SK-N-SH treated with all-trans-retinoic acid at 6 μM for 48 hours (cell line): ENCODE data around the gene NTNG1.

Experiments used
- ATAC-seq: fragments of 200-7000 bp; cut with Tn5 transposase; 3 replicates; pipeline ENCODE4 v1.9.1; 2020; ENCODE audit warnings: mild to moderate bottlenecking, moderate library complexity
- ARNTL ChIP-seq: fragments of 450-650 bp; formaldehyde crosslinking; IDR thresholded peaks from 2 replicates; pipeline ENCODE4 v1.5.0; 2020; ENCODE audit warnings: low read depth, mild to moderate bottlenecking, moderate library complexity, borderline replicate concordance
- BACH2 ChIP-seq: fragments of 250-450 bp; sonication (Bioruptor Pico); IDR thresholded peaks from 2 replicates; pipeline ENCODE4 v1.9.0; 2021; ENCODE audit warnings: mild to moderate bottlenecking, borderline replicate concordance
- CREB5 ChIP-seq: fragments of 250-450 bp; sonication (Bioruptor Pico); IDR thresholded peaks from 2 replicates; pipeline ENCODE4 v1.5.1; 2020; ENCODE audit warnings: low read depth, mild to moderate bottlenecking, moderate library complexity
- CSDC2 ChIP-seq: fragments of 250-450 bp; sonication (Bioruptor Pico); IDR thresholded peaks from 2 replicates; pipeline ENCODE4 v1.5.0; 2020; ENCODE audit warnings: mild to moderate bottlenecking, moderate library complexity
- CSRNP3 ChIP-seq: fragments of 250-450 bp; sonication (Bioruptor Pico); IDR thresholded peaks from 2 replicates; pipeline ENCODE4 v1.5.1; 2021; ENCODE audit warnings: mild to moderate bottlenecking, moderate library complexity
- ESRRG ChIP-seq: fragments of 250-450 bp; sonication (Bioruptor Pico); IDR thresholded peaks from 2 replicates; pipeline ENCODE4 v1.6.1; 2021; ENCODE audit warnings: mild to moderate bottlenecking
- GLIS3 ChIP-seq: fragments of 250-450 bp; sonication (Bioruptor Pico); IDR thresholded peaks from 2 replicates; pipeline ENCODE4 v1.5.0; 2020; ENCODE audit warnings: mild to moderate bottlenecking, moderate library complexity
- ISL1 ChIP-seq: fragments of 250-450 bp; sonication (Bioruptor Pico); IDR thresholded peaks from 2 replicates; pipeline ENCODE4 v2.1.2; 2022; ENCODE audit warnings: mild to moderate bottlenecking, moderate library complexity
- OSR1 ChIP-seq: fragments of 250-450 bp; sonication (Bioruptor Pico); IDR thresholded peaks from 2 replicates; pipeline ENCODE4 v1.8.0; 2022; ENCODE audit warnings: moderate library complexity, mild to moderate bottlenecking, inconsistent platforms
- PATZ1 ChIP-seq: fragments of 250-450 bp; sonication (Bioruptor Pico); IDR thresholded peaks from 2 replicates; pipeline ENCODE4 v1.8.0; 2020; ENCODE audit warnings: mild to moderate bottlenecking, moderate library complexity, borderline replicate concordance
- POU6F1 ChIP-seq: fragments of 250-450 bp; sonication (Bioruptor Pico); IDR thresholded peaks from 2 replicates; pipeline ENCODE4 v1.8.0; 2021; ENCODE audit warnings: low read depth, mild to moderate bottlenecking, moderate library complexity, borderline replicate concordance
- PPARA ChIP-seq: fragments of 250-450 bp; sonication (Bioruptor Pico); IDR thresholded peaks from 2 replicates; pipeline ENCODE4 v1.5.0; 2020; ENCODE audit warnings: mild to moderate bottlenecking, borderline replicate concordance
- RARB ChIP-seq: fragments of 250-450 bp; sonication (Bioruptor Pico); IDR thresholded peaks from 2 replicates; pipeline ENCODE4 v1.8.0; 2021; ENCODE audit warnings: mild to moderate bottlenecking, moderate library complexity
- SNAI2 ChIP-seq: fragments of 250-450 bp; sonication (Bioruptor Pico); IDR thresholded peaks from 2 replicates; pipeline ENCODE4 v1.5.0; 2020; ENCODE audit warnings: mild to moderate bottlenecking, moderate library complexity
- TCF4 ChIP-seq: fragments of 250-450 bp; sonication (Bioruptor Pico); IDR thresholded peaks from 2 replicates; pipeline ENCODE4 v1.8.0; 2021; ENCODE audit warnings: mild to moderate bottlenecking, moderate library complexity, borderline replicate concordance
- ZC3H10 ChIP-seq: fragments of 250-450 bp; sonication (Bioruptor Pico); IDR thresholded peaks from 2 replicates; pipeline ENCODE4 v1.5.1; 2021; ENCODE audit warnings: mild to moderate bottlenecking, moderate library complexity
- ZFP3 ChIP-seq: fragments of 250-450 bp; sonication (Bioruptor Pico); IDR thresholded peaks from 2 replicates; pipeline ENCODE4 v1.5.0; 2020; ENCODE audit warnings: mild to moderate bottlenecking, moderate library complexity
- ZFP30 ChIP-seq: fragments of 450-650 bp; formaldehyde crosslinking; IDR thresholded peaks from 2 replicates; pipeline ENCODE4 v1.5.0; 2022; ENCODE audit warnings: mild to moderate bottlenecking, moderate library complexity
- ZNF565 ChIP-seq: fragments of 450-650 bp; formaldehyde crosslinking; conservative IDR thresholded peaks from 2 replicates; pipeline ENCODE4 v1.5.0; 2020; ENCODE audit warnings: low read depth, mild to moderate bottlenecking, moderate library complexity
- ZNF70 ChIP-seq: fragments of 450-650 bp; formaldehyde crosslinking; IDR thresholded peaks from 2 replicates; pipeline ENCODE4 v1.5.0; 2020; ENCODE audit warnings: mild to moderate bottlenecking, moderate library complexity
- ZNF8 ChIP-seq: fragments of 450-650 bp; formaldehyde crosslinking; IDR thresholded peaks from 2 replicates; pipeline ENCODE4 v1.5.0; 2020; ENCODE audit warnings: mild to moderate bottlenecking, moderate library complexity
- TF ChIP-seq, protein P1 (sequence below): fragments of 250-450 bp; sonication (Bioruptor Pico); IDR thresholded peaks from 2 replicates; pipeline ENCODE4 v1.5.0; 2020; ENCODE audit warnings: mild to moderate bottlenecking, moderate library complexity

NTNG1 gene

GRCh38 chr1:107467811-107468210, 327.0 kb downstream of the NTNG1 start (continued):
- no peak for TF ChIP-seq PATZ1
- no peak for TF ChIP-seq GLIS3 (CRISPR knock-in tag)
- no peak for TF ChIP-seq ZNF8 (CRISPR knock-in tag)

DNA sequence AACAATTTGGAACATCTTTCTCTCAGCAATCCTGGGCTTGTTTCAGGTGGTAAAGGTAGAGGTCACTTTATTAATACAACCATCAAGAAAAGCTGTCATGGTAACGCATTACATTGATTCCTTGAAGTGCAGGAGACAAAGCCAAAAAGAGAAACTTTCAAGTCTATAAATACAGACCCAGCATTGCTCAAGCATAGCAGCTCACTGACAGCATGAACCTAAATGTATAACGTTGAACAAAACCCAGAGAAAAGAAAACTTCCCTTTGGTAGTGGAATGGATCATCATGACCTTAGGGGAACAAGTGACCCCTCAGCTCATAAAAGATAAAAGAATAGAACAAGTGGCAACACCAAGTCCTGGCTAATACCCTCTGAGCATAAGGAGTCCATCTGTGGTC, 332.2 kb downstream of the NTNG1 start:
- TF ChIP-seq ZNF70 = no peak
- no peak for TF ChIP-seq CSRNP3 (CRISPR knock-in tag)
- no peak for TF ChIP-seq OSR1 (CRISPR knock-in tag)
- no peak for TF ChIP-seq RARB (CRISPR knock-in tag)
- no peak for TF ChIP-seq PPARA (CRISPR knock-in tag)
- TF ChIP-seq ESRRG (CRISPR knock-in tag) = no peak
- no peak for TF ChIP-seq ZNF565 (CRISPR knock-in tag)
- no peak for TF ChIP-seq SNAI2 (CRISPR knock-in tag)
- TF ChIP-seq, protein P1, sequence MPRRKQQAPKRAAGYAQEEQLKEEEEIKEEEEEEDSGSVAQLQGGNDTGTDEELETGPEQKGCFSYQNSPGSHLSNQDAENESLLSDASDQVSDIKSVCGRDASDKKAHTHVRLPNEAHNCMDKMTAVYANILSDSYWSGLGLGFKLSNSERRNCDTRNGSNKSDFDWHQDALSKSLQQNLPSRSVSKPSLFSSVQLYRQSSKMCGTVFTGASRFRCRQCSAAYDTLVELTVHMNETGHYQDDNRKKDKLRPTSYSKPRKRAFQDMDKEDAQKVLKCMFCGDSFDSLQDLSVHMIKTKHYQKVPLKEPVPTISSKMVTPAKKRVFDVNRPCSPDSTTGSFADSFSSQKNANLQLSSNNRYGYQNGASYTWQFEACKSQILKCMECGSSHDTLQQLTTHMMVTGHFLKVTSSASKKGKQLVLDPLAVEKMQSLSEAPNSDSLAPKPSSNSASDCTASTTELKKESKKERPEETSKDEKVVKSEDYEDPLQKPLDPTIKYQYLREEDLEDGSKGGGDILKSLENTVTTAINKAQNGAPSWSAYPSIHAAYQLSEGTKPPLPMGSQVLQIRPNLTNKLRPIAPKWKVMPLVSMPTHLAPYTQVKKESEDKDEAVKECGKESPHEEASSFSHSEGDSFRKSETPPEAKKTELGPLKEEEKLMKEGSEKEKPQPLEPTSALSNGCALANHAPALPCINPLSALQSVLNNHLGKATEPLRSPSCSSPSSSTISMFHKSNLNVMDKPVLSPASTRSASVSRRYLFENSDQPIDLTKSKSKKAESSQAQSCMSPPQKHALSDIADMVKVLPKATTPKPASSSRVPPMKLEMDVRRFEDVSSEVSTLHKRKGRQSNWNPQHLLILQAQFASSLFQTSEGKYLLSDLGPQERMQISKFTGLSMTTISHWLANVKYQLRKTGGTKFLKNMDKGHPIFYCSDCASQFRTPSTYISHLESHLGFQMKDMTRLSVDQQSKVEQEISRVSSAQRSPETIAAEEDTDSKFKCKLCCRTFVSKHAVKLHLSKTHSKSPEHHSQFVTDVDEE = no peak
- TF ChIP-seq ZFP3 (CRISPR knock-in tag) = no peak
- no peak for TF ChIP-seq CSDC2 (CRISPR knock-in tag)
- TF ChIP-seq CREB5 (CRISPR knock-in tag) = no peak
- TF ChIP-seq BACH2 (CRISPR knock-in tag) = no peak
- TF ChIP-seq TCF4 = no peak
- TF ChIP-seq ZFP30 = no peak
- no peak for TF ChIP-seq ARNTL
- no peak for ATAC-seq

GRCh38 chr1:107474877-107475612, 334.2 kb downstream of the NTNG1 start:
- TF ChIP-seq GLIS3 (CRISPR knock-in tag) = no peak

DNA sequence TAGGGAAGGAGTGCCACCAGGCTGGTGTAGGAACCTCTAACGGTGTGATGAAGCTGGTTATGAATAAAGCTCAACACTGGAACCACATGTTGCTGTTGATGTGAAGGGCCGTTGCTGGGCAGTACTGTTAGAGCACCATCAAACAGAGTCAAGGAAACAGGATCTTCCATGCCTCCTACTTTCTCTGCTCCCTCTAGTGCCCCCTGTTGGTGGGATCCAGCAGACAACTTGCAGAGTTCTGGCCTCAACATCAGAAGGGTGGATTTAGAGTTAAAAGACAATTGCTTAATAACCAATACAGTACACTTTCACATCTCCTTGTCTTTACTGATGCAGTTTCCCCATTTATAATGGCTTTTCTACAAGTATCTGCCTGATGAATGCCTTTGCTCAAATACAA, 336.4 kb downstream of the NTNG1 start:
- ATAC-seq = no peak
- TF ChIP-seq SNAI2 (CRISPR knock-in tag) = no peak
- TF ChIP-seq, protein P1 = no peak
- TF ChIP-seq ISL1 (CRISPR knock-in tag) = no peak
- no peak for TF ChIP-seq ZC3H10
- no peak for TF ChIP-seq ZFP3 (CRISPR knock-in tag)
- TF ChIP-seq ESRRG (CRISPR knock-in tag) = no peak
- TF ChIP-seq ZNF8 (CRISPR knock-in tag) = no peak
- no peak for TF ChIP-seq ZNF565 (CRISPR knock-in tag)
- TF ChIP-seq CREB5 (CRISPR knock-in tag) = no peak
- TF ChIP-seq OSR1 (CRISPR knock-in tag) = no peak
- no peak for TF ChIP-seq POU6F1 (CRISPR knock-in tag)
- TF ChIP-seq BACH2 (CRISPR knock-in tag) = no peak
- TF ChIP-seq TCF4 = no peak
- TF ChIP-seq ZNF70 = no peak
- TF ChIP-seq PPARA (CRISPR knock-in tag) = no peak
- TF ChIP-seq CSDC2 (CRISPR knock-in tag) = no peak
- no peak for TF ChIP-seq ARNTL

More at GRCh38 chr1:107474877-107475612, 334.2 kb downstream of the NTNG1 start:
- no peak for ATAC-seq
